ENCODE measurements around the gene DSCAM.

GRCh38 chr21:40054403-40054802 is 792.6 kb downstream of the DSCAM start:
- TF ChIP-seq POLR2AphosphoS5 (IDR thresholded peaks at IDR 0.05; ENCODE audit: low read depth) (no peak), CTCF (IDR thresholded peaks at IDR 0.05; ENCODE audit: insufficient read depth, low read length) (no peak), REST (IDR thresholded peaks at IDR 0.05; ENCODE audit: insufficient replicate concordance, low read depth) (no peak), GABPA (IDR thresholded peaks at IDR 0.05; ENCODE audit: low read depth) (no peak), SPI1 (IDR thresholded peaks at IDR 0.05; ENCODE audit: borderline replicate concordance, low read depth) (no peak)
